HEK293 (cell line): ENCODE measurements around the gene FUT1.

ENCODE experiments used
- ATF2 ChIP-seq: fragments of 450-650 bp; formaldehyde crosslinking; IDR thresholded peaks from 2 replicates; pipeline ENCODE4 v1.5.1; 2016; ENCODE audit warnings: missing biosample characterization, missing genetic modification characterization, low read depth
- FEZF1 ChIP-seq: fragments of 450-650 bp; formaldehyde crosslinking; IDR thresholded peaks from 2 replicates; pipeline ENCODE4 v1.5.1; 2016; ENCODE audit warnings: missing biosample characterization, missing genetic modification characterization
- GFI1B ChIP-seq: fragments of 450-650 bp; formaldehyde crosslinking; IDR thresholded peaks from 2 replicates; pipeline ENCODE4 v1.5.1; 2016; ENCODE audit warnings: missing biosample characterization, missing genetic modification characterization
- GLI4 ChIP-seq: fragments of 450-650 bp; formaldehyde crosslinking; IDR thresholded peaks from 2 replicates; pipeline ENCODE4 v1.5.1; 2016; ENCODE audit warnings: missing biosample characterization, missing genetic modification characterization
- KLF16 ChIP-seq: fragments of 450-650 bp; formaldehyde crosslinking; IDR thresholded peaks from 2 replicates; pipeline ENCODE4 v1.5.1; 2017; ENCODE audit warnings: missing biosample characterization, missing genetic modification characterization
- KLF9 ChIP-seq: fragments of 450-650 bp; formaldehyde crosslinking; IDR thresholded peaks from 2 replicates; pipeline ENCODE4 v1.5.1; 2016; ENCODE audit warnings: missing biosample characterization, missing genetic modification characterization, low read depth
- OSR2 ChIP-seq: fragments of 450-650 bp; formaldehyde crosslinking; IDR thresholded peaks from 2 replicates; pipeline ENCODE4 v1.5.1; 2016; ENCODE audit warnings: missing biosample characterization, missing genetic modification characterization
- PRDM1 ChIP-seq: fragments of 450-650 bp; formaldehyde crosslinking; IDR thresholded peaks from 2 replicates; pipeline ENCODE4; 2016; ENCODE audit warnings: missing biosample characterization, missing genetic modification characterization
- PRDM10 ChIP-seq: fragments of 450-650 bp; formaldehyde crosslinking; IDR thresholded peaks from 2 replicates; pipeline ENCODE4 v1.5.1; 2016; ENCODE audit warnings: missing biosample characterization, missing genetic modification characterization
- ZBTB48 ChIP-seq: fragments of 450-650 bp; formaldehyde crosslinking; IDR thresholded peaks from 2 replicates; pipeline ENCODE4 v1.5.1; 2016; ENCODE audit warnings: missing biosample characterization, missing genetic modification characterization
- ZNF184 ChIP-seq: fragments of 450-650 bp; IDR thresholded peaks from 2 replicates; pipeline ENCODE4 v1.5.1; 2018; ENCODE audit warnings: missing biosample characterization, mild to moderate bottlenecking, missing genetic modification characterization
- ZNF221 ChIP-seq: fragments of 450-650 bp; formaldehyde crosslinking; IDR thresholded peaks from 2 replicates; pipeline ENCODE4 v1.5.1; 2017; ENCODE audit warnings: missing biosample characterization, missing genetic modification characterization, borderline replicate concordance
- ZNF274 ChIP-seq, 2 experiments: fragments of 200-500 bp in 1 of 2; fragments of 450-650 bp in 1 of 2; sonication (Bioruptor generic) in 1 of 2; formaldehyde crosslinking in 1 of 2; IDR thresholded peaks; 2 replicates each; pipeline versions ENCODE4 v1.5.1 to v1.6.1; 2014 to 2016; ENCODE audit warnings: borderline replicate concordance in 1 of 2, inconsistent platforms in 1 of 2, low read length in 1 of 2, missing biosample characterization in 1 of 2, missing genetic modification characterization in 1 of 2
- ZNF488 ChIP-seq: fragments of 450-650 bp; formaldehyde crosslinking; IDR thresholded peaks from 2 replicates; pipeline ENCODE4 v1.5.1; 2016; ENCODE audit warnings: missing biosample characterization, missing genetic modification characterization
- ZNF548 ChIP-seq: fragments of 450-650 bp; formaldehyde crosslinking; IDR thresholded peaks from 2 replicates; pipeline ENCODE4 v1.5.1; 2016; ENCODE audit warnings: missing biosample characterization, missing genetic modification characterization
- ZNF600 ChIP-seq: fragments of 450-650 bp; formaldehyde crosslinking; IDR thresholded peaks from 2 replicates; pipeline ENCODE4 v1.5.1; 2016; ENCODE audit warnings: missing biosample characterization, missing genetic modification characterization
- ZNF843 ChIP-seq: fragments of 450-650 bp; formaldehyde crosslinking; IDR thresholded peaks from 2 replicates; pipeline ENCODE4 v1.5.1; 2016; ENCODE audit warnings: missing biosample characterization, missing genetic modification characterization
- TF ChIP-seq, protein P1 (sequence below): fragments of 450-650 bp; formaldehyde crosslinking; IDR thresholded peaks from 2 replicates; pipeline ENCODE4 v1.5.1; 2017; ENCODE audit warnings: missing biosample characterization, mild to moderate bottlenecking, missing genetic modification characterization, moderate library complexity
- TF ChIP-seq, protein P2 (sequence below): fragments of 450-650 bp; formaldehyde crosslinking; IDR thresholded peaks from 2 replicates; pipeline ENCODE4 v1.5.1; 2016; ENCODE audit warnings: missing biosample characterization, missing genetic modification characterization
- TF ChIP-seq, protein P3 (sequence below): fragments of 450-650 bp; formaldehyde crosslinking; optimal IDR thresholded peaks from 2 replicates; pipeline ENCODE3; 2016; ENCODE audit warnings: missing biosample characterization, mild to moderate bottlenecking, missing genetic modification characterization
- TF ChIP-seq, protein P4 (sequence below): fragments of 450-650 bp; formaldehyde crosslinking; IDR thresholded peaks from 2 replicates; pipeline ENCODE4 v1.5.1; 2017; ENCODE audit warnings: missing biosample characterization, missing genetic modification characterization
- TF ChIP-seq, protein P5 (sequence below): fragments of 450-650 bp; formaldehyde crosslinking; IDR thresholded peaks from 2 replicates; pipeline ENCODE4 v1.5.1; 2016; ENCODE audit warnings: missing biosample characterization, missing genetic modification characterization
- TF ChIP-seq, protein P6 (sequence below): sonication (generic); formaldehyde crosslinking; IDR thresholded peaks from 2 replicates; pipeline ENCODE4 v1.8.1; 2022; ENCODE audit warnings: mild to moderate bottlenecking, moderate library complexity, missing genetic modification reagents

The FUT1 gene

GRCh38 chr19:48720613-48721296 is 31.7 kb downstream of the FUT1 start (continued):
- TF ChIP-seq ZNF184 (tag by site-specific recombination) (no peak), KLF16 (tag by site-specific recombination) (peak; percentile 42; the same call in 1 of the 2 replicates), GLI4 (tag by site-specific recombination) (no peak), ZNF221 (no peak), PRDM10 (tag by site-specific recombination) (peak; percentile 38), ZNF274 (IDR thresholded peaks at IDR 0.05; ENCODE audit: low read length) (no peak), ZNF274 (tag by site-specific recombination; IDR thresholded peaks at IDR 0.05; ENCODE audit: borderline replicate concordance) (no peak), ZNF843 (tag by site-specific recombination) (no peak), ZNF488 (no peak), PRDM1 (no peak), ATF2 (no peak), OSR2 (no peak), GFI1B (tag by site-specific recombination) (no peak), ZBTB48 (tag by site-specific recombination) (no peak), ZNF548 (tag by site-specific recombination) (no peak), FEZF1 (tag by site-specific recombination) (no peak), KLF9 (tag by site-specific recombination) (peak; percentile 41; the same call in 1 of the 2 replicates), ZNF600 (tag by site-specific recombination) (no peak)
- TF ChIP-seq, protein P1, sequence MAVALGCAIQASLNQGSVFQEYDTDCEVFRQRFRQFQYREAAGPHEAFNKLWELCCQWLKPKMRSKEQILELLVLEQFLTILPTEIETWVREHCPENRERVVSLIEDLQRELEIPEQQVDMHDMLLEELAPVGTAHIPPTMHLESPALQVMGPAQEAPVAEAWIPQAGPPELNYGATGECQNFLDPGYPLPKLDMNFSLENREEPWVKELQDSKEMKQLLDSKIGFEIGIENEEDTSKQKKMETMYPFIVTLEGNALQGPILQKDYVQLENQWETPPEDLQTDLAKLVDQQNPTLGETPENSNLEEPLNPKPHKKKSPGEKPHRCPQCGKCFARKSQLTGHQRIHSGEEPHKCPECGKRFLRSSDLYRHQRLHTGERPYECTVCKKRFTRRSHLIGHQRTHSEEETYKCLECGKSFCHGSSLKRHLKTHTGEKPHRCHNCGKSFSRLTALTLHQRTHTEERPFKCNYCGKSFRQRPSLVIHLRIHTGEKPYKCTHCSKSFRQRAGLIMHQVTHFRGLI = no peak
- TF ChIP-seq, protein P2, sequence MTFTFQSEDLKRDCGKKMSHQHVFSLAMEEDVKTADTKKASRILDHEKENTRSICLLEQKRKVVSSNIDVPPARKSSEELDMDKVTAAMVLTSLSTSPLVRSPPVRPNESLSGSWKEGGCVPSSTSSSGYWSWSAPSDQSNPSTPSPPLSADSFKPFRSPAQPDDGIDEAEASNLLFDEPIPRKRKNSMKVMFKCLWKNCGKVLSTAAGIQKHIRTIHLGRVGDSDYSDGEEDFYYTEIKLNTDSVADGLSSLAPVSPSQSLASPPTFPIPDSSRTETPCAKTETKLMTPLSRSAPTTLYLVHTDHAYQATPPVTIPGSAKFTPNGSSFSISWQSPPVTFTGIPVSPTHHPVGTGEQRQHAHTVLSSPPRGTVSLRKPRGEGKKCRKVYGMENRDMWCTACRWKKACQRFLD (tag by site-specific recombination) = no peak
- TF ChIP-seq, protein P3, sequence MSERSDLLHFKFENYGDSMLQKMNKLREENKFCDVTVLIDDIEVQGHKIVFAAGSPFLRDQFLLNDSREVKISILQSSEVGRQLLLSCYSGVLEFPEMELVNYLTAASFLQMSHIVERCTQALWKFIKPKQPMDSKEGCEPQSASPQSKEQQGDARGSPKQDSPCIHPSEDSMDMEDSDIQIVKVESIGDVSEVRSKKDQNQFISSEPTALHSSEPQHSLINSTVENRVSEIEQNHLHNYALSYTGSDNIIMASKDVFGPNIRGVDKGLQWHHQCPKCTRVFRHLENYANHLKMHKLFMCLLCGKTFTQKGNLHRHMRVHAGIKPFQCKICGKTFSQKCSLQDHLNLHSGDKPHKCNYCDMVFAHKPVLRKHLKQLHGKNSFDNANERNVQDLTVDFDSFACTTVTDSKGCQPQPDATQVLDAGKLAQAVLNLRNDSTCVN = peak; percentile 81
- TF ChIP-seq, protein P4, sequence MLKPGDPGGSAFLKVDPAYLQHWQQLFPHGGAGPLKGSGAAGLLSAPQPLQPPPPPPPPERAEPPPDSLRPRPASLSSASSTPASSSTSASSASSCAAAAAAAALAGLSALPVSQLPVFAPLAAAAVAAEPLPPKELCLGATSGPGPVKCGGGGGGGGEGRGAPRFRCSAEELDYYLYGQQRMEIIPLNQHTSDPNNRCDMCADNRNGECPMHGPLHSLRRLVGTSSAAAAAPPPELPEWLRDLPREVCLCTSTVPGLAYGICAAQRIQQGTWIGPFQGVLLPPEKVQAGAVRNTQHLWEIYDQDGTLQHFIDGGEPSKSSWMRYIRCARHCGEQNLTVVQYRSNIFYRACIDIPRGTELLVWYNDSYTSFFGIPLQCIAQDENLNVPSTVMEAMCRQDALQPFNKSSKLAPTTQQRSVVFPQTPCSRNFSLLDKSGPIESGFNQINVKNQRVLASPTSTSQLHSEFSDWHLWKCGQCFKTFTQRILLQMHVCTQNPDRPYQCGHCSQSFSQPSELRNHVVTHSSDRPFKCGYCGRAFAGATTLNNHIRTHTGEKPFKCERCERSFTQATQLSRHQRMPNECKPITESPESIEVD = no peak
- TF ChIP-seq, protein P5, sequence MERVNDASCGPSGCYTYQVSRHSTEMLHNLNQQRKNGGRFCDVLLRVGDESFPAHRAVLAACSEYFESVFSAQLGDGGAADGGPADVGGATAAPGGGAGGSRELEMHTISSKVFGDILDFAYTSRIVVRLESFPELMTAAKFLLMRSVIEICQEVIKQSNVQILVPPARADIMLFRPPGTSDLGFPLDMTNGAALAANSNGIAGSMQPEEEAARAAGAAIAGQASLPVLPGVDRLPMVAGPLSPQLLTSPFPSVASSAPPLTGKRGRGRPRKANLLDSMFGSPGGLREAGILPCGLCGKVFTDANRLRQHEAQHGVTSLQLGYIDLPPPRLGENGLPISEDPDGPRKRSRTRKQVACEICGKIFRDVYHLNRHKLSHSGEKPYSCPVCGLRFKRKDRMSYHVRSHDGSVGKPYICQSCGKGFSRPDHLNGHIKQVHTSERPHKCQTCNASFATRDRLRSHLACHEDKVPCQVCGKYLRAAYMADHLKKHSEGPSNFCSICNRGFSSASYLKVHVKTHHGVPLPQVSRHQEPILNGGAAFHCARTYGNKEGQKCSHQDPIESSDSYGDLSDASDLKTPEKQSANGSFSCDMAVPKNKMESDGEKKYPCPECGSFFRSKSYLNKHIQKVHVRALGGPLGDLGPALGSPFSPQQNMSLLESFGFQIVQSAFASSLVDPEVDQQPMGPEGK (tag by site-specific recombination) = no peak
- TF ChIP-seq, protein P6, sequence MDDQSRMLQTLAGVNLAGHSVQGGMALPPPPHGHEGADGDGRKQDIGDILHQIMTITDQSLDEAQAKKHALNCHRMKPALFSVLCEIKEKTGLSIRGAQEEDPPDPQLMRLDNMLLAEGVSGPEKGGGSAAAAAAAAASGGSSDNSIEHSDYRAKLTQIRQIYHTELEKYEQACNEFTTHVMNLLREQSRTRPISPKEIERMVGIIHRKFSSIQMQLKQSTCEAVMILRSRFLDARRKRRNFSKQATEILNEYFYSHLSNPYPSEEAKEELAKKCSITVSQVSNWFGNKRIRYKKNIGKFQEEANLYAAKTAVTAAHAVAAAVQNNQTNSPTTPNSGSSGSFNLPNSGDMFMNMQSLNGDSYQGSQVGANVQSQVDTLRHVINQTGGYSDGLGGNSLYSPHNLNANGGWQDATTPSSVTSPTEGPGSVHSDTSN = peak; percentile 69; the same call in 1 of the 2 replicates
